HG03025 (cell line): ENCODE results near the gene CAPN1.
"Not testable (repeated sequence)": the region's sequence is repeated elsewhere in the genome, so short reads cannot be mapped to it uniquely, and the experiment has no call there.

Experiments used
- ATAC-seq: cut with Tn5 transposase; IDR thresholded peaks from one replicate; pipeline ENCODE4 v1.9.1; 2021; ENCODE audit warnings: mild to moderate bottlenecking, moderate library complexity; ENCODE audit not compliant: unreplicated experiment, low FRiP score

The CAPN1 gene

DNA sequence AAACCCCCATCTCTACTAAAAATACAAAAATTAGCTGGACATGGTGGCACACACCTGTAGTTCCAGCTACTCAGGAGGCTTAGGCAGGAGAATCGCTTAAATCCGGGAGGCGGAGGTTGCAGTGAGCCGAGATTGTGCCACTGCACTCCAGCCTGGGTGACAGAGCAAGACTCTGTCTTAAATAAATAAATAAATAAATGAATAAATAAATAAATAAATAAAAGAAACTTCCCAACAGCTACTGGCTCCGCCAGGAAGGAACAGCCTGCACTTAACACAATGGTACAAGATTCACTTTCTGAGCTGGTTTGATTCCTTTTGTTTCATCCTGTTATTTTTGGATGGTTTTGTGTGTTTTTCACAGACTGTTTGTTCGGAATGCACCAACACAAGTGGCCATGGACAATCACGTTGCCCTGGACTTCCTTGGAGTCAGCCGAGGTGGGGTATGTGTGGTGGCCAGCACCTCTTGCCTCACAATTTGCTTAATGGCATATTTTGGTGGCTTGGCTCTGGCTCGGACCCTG is 66.5 kb downstream of the CAPN1 start:
- not testable (repeated sequence) for ATAC-seq

GRCh38 chr11:65251476-65251875 is 69.7 kb downstream of the CAPN1 start:
- no peak for ATAC-seq

DNA sequence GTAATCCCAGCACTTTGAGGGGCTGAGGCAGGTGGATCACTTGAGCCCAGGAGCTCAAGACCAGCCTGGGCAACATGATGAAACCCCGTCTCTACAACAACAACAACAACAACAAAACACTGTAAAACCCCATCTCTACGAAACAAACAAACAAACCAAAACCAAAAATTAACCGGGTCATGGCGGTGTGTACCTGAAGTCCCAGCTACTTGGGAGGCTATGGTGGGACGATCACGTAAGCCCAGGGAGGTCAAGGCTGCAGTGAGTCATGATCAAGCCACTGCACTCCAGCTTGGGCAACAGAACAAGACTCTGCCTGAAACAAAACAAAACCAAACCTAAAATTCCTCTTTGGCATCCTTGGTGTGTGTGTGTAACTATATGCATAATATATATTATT is 73.0 kb downstream of the CAPN1 start:
- ATAC-seq, result no peak

GRCh38 chr11:65258988-65259387 is 77.3 kb downstream of the CAPN1 start:
- ATAC-seq, result no peak

DNA sequence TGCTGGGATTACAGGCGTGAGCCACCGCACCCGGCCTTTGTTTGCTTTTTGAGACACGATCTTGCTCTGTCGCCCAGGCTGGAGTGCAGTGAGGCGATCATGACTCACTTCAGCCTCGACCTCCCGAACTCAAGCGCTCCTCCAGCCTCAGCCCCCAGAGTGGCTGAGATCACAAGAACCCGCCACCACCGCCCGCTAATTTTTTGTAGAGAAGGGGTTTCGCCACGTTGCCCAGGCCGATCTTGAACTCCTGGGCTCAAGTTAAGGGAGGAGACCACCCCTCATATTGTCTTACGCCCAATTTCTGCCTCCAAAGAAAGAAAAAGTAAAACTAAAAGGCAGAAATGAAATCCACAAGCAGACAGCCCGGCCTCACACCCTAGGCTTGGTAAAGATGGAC is 78.6 kb downstream of the CAPN1 start:
- ATAC-seq, result no peak

DNA sequence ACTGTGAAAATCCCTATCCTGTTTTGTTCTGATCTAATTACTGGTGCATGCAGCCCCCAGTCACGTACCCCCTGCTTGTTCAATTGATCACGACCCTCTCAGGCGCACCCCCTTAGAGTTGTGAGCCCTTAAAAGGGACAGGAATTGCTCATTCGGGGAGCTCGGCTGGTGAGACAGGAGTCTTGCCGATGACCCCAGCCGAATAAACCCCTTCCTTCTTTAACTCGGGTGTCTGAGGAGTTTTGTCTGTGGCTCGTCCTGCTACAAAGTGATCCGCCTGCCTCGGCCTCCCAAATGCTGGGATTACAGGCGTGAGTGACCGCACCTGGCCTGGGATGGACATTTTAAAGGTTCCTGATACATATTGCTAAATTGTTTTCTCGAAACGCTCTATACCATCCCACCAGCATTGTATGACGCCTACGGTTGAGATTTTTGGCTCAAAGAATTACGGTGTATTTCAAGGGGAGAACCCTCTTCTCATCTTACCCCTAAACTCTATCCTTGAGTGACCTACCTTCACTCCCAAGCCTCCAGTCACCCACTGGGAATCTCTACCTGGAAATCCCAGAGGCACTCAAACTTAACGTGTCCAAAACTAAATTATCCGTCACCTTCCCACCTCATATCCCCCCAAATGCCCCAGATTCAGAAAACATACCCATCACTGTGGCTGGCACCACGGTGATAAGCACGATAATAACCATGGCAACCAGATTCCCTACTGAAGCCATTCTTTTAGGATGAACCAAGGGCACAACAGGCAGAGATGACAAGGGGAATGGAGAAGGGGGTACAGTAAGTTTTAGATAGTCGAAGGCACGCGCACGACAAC is 79.2 kb downstream of the CAPN1 start:
- no peak for ATAC-seq
